ENCODE measurements around the gene TMEM131.

TMEM131 gene

DNA sequence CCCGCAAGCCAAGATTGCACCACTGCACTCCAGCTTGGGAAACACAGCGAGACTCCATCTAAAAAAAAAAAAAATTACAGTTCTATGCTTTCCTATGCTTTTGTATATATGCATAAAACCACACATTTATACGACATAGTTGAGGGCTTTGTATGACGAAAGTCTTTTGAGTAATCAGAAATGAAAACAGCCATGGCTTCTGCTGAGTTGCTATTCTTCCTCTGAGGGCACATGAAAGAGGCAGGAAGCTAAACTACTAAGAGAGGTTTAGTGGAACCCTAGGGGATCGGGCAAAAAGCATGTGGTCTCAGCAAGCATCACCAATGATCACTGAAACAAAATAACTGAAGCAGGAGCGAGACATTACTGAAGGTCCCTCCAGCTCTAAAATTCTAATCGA lies 182.8 kb downstream of the TMEM131 start:
- DNase-seq (ENCODE audit: low read depth in 2 of 2), result no peak

DNA sequence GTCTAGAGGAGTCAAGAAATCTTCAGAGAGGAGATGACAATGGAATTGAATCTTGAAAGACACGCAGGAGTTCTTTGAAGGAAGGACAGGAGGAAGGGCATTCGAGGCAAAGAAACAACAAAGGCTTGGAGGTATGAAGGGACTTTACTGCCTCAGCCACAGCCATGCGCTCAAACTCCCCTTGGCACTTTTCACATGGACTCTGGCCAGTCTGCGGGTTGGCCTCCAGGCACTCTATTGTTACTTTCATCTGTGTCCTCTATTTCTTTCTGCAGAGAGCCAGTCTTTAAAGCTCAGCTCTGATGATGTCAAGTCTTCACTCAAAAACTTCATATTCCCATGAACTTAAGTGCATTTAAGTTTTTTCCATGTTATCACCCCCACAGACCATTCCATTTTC lies 186.9 kb downstream of the TMEM131 start:
- no peak for DNase-seq (ENCODE audit: low read depth in 2 of 2)

DNA sequence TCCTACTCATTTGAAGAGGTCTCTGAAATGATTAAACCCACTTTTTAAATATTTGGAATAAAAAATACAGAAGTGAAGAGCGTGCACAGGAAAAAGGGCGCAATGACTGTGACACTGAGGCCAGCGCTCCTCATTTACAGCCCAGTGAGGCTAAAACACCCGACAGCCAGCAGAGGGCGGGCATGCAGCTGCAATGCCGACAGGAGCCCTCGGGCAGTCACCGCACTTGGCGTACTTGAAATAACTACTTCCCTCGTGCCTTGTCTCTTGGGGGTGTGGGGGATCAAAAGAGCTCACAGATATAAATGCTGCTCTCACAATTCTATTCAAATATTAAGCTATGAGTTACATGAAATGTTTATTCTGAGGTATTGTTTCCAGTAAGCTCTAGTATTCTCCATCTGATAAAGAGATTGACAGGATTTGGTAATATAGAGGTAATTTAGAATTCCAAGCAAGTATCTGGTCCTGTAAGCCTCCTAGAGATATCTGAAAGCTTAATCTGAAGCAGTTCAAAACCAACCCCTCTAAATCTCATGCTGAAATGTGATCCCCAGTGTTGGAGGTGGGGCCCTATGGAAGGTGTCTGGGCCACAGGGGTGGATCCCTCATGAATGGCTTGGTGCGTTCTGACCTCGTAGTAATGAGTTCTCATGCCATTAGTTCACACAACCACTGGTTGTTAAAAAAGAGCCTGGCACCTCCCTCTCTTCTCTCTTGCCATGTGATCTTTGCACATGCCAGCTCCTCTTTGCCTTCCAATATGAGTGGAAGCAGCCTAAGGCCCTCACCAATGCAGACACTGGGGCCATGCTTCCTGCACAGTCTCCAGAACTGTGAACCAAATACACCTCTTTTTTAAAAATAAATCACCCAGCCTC lies 188.8 kb downstream of the TMEM131 start:
- DNase-seq (ENCODE audit: low read depth in 2 of 2), result peak; percentile 63 to 69

DNA sequence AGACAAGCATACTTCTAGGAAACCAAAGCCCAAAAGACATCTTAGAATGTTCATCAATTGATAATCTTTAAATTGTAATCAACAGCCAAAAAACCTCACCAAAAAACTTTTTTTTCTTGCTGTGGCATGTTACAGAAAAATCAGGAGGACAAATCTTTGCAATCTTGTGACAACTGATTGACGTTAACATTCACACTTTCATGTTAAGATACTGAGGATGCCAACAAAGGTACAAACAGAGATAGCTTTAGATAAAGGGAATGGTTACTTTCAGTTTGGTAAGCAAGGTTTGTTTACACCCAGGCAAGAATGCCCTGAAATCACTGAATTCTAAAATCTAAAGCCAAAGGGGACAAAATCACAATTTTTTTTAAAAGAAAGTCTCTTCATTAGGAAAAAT lies 190.0 kb downstream of the TMEM131 start:
- DNase-seq (ENCODE audit: low read depth in 2 of 2), result no peak

DNA sequence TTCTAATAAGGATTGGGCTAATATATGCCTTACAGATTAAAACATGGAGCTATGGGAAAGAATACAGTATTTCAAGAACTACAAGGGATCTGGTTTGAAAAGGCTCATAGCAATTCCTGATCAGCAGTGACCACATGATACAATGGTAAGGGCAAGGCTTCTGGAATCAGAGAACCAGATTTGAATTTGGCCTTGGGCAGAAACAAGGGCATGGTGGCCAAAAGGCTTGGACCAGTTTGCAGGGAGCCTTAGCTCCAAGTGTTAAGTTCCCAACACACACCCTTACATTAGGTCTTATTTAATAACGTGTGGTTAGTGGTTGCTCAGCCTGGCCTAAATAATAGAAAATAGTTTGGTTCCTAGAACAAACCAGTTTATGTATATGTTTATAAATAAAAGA lies 194.7 kb downstream of the TMEM131 start:
- DNase-seq (ENCODE audit: low read depth in 2 of 2), result no peak

DNA sequence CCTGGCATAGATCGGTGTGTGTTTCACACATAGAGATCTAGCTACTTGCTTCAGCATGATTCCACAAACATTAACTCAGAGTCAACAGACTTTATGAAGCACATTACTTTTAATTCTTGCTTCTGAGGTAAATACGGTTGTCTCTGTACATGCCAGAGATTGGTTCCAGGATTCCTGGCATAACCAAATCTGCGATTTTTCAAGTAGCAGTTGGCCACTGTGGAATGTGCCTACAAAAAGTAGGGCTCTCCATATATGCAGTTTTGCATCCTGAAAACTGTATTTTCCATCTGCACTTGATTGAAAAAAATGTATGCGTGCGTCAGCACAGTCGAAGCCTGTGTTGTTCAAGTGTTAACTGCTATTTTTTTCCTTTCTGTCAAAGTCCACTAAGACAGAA lies 197.3 kb downstream of the TMEM131 start:
- no peak for DNase-seq (ENCODE audit: low read depth in 2 of 2)

DNA sequence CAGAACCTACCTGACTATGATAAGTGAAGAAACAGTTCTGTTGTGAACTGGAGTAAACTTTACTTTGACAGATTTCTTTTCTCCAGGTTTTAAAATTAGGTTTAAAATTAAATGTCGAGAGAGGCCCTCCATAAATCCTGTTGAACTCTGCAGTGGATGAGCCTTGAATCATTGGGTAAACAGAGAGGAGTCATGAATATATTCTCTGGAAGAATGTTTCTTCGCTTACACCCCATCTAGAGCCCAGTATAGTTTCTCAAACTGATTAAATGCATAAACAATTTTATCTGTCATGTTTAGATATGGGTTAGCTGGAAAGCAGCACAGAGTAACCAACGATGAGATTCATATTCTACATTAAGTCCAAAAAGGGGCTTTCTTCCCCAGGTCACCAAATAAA lies 198.4 kb downstream of the TMEM131 start:
- DNase-seq (ENCODE audit: low read depth in 2 of 2), result no peak

DNA sequence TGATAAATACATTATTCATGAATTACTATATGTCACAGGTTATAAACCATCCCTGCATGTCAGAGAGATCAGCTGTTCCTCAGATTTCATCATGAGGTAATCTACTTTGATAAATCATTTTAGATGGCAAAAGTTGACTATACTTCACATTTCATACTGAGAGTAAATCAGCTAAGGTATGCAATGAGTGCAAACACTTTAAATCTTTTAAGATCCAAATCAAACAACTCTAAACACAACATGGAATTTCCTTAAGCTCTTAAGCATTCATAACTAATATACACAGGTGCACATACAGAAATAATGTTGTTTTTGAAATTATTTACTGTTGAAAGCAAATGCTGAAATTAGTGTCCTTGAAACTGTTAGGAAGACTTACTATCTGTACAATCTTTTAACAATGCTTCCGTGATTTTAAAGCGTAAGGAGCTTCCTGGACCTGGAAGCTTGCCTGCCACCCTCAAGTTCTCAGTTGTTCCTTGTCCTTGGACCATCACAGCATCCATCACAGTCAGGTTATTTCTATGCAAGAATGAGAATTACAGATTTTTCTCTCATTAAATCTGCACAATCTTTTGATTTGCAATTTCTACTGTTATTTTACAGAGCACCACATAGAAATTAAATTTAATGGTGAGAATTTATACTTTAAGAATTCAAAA lies 199.2 kb downstream of the TMEM131 start:
- no peak for DNase-seq (ENCODE audit: low read depth in 2 of 2)

DNA sequence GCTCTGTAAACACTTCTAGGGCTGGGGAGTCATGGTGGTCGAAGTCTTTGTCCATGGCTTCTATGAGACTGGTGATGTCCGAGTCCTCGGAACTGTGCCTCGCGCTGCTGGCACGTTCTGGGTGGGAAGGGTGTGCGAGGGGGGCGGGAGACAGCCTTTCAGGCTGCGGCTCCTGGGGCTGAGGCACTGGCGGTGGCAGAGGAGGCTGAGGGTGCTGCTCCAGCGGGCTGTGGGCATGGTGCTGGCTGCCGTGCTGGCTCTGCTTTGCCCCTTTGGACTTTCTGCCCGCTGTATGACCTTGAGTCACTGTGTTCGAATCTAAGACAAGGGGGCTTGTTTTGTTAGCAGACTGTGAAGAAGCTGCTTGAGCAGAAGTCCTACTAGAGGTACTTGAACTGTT lies 203.3 kb downstream of the TMEM131 start:
- DNase-seq (ENCODE audit: low read depth in 2 of 2), result no peak

DNA sequence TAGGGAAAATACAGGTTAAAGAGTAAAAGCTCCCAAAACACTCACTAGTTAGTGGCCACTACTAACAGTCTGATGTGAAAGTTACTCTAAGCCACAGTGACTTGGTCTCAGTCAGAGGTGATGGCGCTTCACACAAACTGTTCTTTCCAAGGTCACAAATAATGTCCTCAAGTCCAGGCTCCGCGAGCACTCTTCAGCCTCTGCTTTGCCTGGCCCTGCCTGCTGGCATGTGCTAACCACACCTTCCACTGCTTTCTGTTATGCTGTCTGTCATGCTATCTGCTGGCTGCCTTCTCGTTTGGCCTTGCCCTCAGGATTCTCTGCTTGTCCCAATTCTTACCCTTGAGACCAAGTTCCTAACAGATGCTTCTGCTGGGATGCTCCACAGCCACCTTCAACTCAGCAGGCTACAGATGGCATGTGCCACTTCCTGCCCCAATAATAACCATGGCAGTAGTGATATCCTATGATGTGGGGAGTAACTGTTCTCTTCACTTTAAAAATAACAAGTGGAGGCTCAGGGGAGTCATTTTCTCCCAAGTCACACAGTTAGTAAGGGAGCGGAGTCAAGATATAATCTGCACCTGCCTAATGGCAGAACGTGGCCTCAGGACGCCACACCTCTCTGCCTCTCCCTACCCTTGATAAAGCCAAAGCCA lies 206.6 kb downstream of the TMEM131 start:
- no peak for DNase-seq (ENCODE audit: low read depth in 2 of 2)

DNA sequence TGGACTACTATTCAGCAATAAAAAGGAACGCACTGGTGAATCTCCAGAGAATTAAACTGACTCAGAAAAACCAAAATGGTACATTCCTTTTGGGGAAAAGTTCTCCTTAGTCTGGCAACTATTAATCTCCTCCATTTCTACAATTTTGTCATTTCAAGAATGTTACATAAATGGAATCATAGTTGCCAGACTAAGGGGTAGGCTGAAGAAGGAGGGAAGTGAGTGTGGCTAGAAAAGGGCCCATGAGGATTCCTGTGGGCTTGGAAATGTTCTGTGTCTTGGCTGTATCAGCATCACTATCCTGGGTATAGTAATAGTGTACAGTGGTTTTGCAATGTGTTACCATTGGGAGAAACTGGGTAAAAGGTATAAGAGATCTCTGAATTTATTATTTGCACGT lies 209.9 kb downstream of the TMEM131 start:
- DNase-seq (ENCODE audit: low read depth in 2 of 2), result no peak

DNA sequence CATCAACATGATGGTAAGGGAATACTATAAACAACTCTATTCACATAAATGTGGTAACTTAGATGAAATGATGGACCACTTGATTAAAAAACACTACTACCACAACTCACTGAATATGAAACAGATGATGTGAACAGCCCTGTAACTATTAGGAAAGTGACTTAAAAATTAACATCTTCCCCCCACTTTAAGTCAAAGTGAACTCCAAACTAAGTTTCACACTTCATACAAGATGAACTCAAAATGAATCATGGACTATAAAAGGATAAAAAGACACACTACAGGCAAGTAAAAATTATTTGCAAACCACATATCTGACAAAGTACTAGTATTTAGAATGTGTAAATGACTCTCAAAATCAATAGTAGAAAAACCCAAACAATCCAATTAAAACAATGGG lies 210.8 kb downstream of the TMEM131 start:
- no peak for DNase-seq (ENCODE audit: low read depth in 2 of 2)

DNA sequence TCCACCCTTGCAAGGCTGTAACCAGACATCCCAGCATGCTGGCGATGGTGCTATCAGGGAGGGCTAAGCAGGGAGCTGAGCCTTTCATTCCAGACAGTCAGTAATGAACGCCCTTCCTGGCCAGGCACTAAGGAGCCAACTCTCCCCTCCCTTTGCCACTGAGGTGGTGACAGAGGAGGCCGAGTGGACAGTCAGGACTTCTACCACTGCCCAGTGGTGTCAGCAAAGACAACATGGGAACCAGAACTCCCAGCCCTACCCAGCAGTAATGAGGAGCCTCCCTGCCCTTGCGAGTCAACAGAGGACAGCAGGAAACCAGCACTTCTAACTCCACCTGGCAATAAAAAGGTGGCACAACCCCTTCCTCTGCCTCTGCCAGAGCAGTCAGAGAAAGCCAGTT lies 213.8 kb downstream of the TMEM131 start:
- no peak for DNase-seq (ENCODE audit: low read depth in 2 of 2)

DNA sequence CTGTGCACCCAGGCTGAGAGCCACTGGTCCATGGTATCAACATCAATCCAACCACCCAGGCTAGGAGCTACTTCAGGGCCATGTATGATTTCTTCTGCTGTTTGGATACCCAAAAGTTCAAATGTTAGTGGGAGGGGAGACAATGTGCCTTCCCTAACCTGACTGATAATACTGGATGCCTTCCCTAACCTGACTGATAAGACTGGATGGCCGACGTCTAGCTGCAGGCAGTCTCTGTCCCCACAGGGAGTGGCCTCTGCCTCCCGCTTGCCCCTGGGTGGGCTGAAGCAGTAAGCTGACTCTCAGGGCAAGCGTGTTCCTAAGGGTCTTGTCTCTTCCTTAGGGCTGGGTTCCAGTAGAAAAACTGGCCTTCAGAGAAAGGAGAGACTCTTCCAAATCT lies 216.6 kb downstream of the TMEM131 start:
- DNase-seq (ENCODE audit: low read depth in 2 of 2), result no peak

DNA sequence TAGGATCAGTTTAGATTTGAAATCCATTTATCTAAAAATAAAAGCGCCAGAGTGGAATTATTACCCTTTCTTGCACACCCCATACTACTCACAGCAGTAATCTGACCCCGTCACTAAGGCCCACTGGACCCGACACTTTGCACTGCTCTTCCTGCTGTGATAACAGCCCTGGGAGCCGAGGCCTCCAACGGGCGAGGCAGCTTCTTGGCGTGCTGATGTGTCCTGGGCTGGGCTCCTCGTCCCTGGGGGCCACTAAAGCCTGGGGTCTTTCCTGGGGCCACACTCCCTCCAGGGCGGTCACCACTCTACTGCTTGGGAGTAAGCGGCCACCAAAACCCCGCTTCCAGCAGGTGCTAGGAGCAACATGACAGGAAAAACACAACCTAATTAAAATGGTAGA lies 220.7 kb downstream of the TMEM131 start:
- DNase-seq (ENCODE audit: low read depth in 2 of 2), result no peak

DNA sequence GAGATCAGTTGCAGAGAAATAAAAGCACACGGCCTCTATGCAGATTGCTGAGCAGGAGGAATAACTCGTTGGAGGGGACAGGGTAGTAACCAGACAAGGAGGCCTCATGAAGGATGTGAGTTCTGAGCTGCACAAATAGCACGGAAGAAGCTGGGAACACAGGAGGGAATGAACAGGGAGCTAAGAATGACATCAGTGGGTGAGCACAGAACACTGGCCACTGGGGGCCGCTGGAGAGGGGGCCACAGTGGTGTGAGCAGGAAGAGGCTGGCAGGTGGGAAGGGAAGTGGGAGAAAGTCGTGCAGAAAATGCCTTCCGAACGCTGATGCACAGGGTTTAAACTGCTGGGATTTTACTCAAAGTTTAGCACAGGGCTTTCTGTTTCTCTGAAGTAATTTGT lies 221.3 kb downstream of the TMEM131 start:
- DNase-seq (ENCODE audit: low read depth in 2 of 2), result no peak

DNA sequence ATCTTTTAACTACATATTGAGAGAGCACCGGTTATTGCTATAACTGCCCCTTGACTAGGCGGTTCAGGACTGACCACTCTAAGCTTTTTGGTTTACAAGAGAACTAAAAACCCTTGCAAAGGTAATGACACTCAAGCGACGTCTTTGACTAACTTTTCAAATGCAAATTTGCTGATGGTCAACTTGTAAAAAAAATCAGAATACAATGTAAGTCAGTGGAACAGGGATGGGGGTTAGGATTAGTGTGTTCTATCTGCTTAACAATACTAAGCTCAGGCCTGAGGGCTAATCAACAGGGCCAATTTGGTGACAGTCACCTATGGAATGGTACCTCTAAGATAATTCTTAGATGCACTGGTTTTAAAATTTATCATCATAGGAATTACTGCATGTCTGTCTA lies 225.3 kb downstream of the TMEM131 start:
- DNase-seq (ENCODE audit: low read depth in 2 of 2), result no peak

DNA sequence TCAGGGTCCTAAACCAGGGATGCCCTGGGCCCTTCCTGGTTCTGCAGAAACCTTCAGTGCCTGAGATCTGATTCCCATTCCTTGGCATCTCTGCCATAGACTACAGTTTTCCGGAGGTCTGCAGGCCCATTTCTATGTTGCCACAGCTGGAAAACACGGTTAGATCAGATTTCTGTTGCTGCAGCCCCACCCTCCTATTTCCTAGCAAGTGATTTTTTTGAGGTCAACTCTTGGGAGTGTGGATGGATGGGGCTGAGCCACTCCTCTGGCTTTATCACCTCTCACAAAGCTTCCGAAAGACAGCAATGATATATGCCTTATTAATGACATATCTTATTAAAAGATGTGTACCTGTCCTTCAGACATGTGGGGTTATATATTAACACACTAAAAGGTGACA lies 226.0 kb downstream of the TMEM131 start:
- DNase-seq (ENCODE audit: low read depth in 2 of 2), result no peak

DNA sequence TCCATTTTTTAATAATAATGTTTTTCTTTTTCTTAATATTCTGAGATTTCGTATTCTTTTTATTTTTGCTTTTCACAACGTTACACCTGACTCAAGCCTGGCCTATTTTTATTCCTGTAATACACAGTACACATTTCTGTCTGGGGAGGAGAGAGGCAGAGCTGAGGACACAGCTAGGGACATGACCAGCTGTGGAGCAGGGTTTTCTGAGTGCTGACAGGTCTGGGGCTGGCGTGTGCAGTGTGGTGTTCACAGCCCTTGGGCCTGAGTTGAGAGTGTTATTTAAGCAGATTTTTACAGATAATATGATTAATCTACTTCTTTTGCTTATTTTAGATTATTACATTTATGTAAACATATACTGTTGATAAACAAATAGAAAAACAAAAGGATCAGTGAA lies 226.4 kb downstream of the TMEM131 start:
- DNase-seq (ENCODE audit: low read depth in 2 of 2), result no peak

DNA sequence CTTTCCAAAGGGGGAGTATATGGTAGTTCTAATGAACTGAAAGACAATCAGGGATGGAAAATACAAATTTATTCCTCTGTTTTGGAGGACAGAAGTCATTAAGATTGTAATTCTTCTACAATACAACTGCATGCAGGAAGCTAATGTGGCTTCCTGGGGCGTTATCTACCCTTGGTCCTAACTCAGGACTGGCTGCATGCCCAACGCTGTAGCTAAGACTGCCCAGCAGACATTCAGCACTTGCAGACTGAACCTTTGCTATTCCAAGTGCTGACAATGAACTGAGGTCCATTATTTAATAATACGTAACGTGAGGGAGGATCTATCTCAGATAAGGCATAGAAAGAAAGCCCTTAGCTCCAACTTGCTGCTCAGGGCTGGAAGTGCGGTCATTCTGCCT lies 229.2 kb downstream of the TMEM131 start:
- no peak for DNase-seq (ENCODE audit: low read depth in 2 of 2)

DNA sequence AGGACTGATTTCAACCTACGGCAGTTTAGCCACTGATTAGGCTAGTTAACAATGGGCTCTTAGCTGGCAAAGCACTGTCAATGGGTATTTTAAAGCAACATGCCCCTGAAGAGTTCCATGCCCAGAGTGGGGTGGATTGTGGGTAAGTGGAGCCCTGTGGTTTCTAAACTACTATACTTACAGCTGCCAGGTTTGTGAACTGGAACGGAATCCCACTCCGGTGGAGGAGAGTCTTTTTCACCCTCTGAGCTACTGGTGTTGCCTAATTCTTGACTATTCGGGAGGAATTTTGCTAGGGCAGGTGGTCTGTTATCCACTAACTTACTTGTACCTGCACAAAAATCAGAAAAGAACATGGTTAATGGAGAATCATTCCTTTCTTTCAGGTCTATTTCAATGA lies 229.8 kb downstream of the TMEM131 start:
- DNase-seq (ENCODE audit: low read depth in 2 of 2), result no peak

DNA sequence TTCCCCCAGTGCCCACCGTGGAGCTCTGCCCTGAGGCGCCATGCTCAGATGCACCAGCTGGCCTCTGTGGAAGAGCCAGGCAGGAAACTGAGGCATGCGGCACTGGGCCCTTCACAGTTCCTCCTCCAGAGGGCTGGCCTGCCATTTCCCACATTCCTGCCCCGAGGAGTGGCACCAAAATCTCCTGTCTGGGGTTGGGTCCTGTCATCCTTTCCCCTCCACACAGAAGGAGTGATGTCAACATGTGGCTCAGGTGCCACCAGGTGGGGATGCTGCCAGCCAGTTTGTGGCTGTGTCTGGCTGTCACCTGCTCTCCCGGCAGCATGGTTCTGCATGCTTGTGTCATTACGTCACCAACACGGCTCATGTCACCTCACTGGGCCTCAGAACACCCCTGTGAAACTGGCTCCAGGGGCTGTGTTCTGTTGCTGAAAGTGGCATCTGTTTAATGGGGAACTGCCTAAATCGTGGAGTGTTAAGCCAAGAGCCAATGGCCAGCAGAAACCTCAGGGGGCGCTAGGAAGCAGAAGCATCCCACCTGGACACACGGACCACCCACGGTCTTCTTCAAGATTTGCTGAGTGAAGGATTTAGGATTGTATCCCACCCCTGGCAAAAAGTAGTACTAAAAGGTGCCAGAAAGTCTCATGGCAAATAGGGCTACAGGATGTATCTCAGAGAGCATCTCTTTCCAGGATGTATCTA lies 231.0 kb downstream of the TMEM131 start:
- no peak for DNase-seq (ENCODE audit: low read depth in 2 of 2)
